Right kidney (tissue), 1 donor: ENCODE data around the gene EPAS1.

Source experiments
- DNase-seq: peaks from one replicate; pipeline ENCODE4 v3.0.0-alpha.2; 2016

EPAS1 gene

DNA sequence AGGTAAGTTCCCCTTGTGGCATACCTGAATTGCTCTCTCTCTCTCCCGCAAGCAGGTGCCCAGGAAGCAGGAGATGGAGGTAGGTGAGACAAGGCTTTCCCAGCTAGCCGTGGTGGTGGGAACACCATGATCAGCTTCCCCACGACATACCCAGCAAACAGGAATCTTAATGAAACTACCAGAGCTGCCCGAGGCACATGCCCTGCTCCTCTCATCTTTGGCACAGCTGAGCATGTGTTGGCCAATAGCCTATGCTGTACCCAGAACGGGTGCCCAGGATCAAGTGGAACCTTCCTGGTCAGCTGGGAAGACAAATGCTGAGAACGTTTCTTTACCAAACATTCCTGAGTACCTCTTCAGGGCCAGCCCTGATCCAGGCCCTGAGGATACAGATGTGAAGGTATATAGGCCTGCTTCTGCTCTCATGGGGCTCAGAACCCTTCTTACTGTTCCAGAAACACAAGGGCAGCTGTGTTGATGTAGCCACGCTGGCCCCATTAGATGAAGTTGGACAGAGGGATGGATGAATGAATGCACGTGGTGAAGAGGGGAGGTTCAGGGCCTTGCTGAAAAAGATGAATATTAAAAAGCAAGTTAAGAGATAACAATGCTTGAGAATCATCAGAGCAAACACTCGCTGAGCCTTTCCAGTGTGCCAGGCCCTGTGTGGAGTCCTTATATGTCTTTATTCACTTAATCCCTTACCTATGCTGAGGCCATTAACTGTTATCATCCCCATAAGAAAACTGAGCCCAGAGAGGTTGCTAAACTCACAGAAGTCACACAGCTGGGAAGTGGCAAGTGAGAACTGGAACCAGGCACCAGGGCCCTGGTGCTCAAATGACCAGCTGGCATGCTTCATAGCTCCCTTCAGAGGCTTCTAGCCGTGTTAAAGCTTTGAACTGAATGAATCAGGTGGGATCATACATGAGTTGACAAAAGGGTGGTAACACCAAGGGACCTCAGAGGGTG lies 113.4 kb downstream of the EPAS1 start:
- no peak for DNase-seq

DNA sequence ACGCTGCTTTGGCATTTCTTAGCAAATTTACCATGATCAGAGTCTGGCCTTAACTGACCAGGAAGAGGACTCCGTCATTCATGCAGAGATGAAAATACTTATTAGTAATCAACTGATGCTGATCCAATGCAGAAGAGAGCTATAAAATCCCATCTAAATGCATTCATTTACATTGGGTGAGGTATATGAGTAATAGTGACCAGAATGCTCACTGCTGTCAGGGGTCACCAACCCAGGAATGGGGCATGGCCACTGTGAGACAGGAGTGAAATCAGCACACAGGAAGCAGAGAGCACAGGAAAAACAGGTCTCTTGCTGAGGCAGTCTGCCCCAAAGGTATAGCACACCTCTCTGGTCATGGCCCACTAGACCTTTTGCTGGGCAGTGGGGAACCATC lies 114.0 kb downstream of the EPAS1 start:
- no peak for DNase-seq

DNA sequence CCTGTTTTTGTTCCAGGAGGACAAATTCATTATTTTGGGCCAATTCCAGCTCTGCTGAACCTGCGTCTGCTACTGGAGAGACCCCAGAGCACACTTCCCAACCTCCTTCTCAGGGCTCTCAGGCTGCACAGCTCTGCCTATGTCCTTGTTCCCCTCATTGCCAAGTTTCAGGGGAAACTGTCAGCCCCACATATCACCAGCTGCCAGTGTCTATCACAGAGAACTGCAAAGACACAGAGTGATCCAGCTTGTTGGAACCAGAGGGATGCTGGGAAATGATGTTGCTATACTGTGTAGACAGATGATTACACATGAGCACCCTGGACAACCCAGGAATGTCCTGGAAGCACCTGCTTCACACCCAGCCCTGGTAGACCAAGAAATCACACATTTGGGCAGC lies 114.8 kb downstream of the EPAS1 start:
- no peak for DNase-seq

DNA sequence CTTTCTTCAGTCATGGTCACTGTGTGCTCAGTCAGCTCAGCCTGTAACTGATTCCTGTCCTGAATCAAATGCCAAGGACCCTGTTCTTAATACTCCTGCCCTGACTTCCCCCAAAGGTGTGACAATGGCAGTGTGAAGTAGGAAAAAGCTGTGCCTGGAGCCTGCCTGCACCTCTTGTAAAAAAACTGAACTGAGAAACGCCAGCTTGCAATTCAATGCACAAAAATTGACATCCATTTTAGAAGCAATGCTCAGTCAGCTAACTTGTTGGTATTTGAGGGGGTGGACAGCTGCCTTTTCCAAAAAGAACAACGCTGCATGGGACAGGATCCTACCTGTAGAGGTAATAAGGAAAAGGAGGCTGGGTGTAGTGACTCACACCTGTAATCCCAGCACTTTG lies 115.9 kb downstream of the EPAS1 start:
- DNase-seq, result no peak

DNA sequence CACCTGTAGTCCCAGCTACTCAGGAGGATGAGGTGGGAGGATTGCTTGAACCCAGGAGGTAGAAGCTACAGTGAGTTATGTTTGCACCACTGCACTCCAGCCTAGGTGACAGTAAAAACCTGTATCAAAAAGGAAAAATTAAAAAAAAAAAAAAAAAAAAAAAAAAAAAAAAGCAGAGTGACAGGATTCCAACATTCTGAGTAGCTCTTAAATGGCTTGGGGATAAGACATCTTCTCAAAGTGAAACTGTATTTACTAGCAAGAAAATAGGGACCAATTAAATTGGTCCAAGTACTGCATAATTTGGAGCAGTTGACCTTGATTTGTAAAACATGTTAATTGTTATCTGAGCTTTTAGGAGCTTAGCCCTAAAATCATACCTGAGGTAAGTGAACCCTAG lies 116.4 kb downstream of the EPAS1 start:
- no peak for DNase-seq

DNA sequence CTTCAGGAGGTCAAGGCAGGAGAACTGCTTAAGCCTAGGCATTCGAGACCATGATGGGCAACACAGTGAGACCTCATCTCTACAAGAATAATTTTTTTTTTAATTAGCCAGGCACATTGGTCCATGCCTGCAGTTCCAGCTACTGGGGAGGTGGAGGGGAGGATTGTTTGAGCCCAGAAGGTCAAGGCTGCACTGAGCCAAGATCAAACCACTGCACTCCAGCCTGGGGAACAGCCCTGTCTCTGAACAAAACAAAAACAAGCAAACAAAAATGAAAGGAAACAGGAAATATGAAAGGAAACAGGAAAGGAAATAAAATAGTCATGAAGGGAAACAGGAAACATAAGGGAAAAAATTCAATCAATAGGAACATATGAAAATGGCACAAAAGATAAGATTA lies 117.5 kb downstream of the EPAS1 start:
- DNase-seq, result no peak

DNA sequence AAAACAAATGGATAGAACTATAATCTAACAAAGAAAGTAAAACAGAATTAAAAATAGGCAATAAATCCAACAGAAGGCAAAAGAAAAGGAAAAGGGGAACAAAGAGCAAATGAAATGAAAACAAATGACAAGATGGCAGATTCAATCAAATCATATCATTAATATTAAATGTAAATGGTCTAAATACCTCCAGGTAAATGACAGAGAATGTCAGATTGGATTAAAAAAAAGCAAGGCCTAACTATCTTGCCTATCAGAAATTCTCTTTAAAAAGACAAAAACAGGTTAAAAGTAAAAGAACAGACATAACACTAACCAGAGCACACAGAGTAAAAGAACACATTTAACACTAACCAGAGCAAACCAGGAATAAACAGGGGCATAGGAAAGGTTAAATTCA lies 119.1 kb downstream of the EPAS1 start:
- DNase-seq, result no peak

DNA sequence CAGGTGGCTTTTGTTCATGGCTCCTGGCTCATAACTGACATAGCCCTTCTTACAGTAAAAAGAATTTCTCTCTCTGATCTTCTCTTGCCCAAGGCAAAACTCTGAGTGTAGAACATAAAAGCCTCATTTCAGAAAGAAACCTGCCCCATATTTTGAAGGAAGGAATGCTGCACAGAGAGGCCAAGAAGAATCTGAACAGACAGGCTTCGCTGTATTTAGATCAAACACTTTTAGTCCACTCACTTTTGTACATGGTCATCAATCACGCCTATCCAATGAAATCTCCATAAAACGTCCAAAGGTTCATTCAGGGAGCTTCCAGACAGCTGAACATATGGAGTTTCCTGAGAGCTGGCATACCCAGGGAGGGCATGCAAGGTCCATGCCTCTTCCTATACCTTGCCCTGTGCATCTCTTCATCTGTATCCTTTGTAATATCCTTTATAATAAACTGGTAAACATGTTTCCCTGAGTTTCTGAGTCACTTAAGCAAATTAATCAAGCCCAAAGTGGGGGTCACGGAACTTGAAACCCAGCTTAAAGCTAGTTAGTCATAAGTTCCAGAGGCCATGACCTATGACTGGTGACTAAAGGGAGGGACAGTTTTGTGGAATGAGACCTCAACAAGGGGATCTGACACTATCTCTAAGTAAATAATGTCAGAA lies 119.7 kb downstream of the EPAS1 start:
- no peak for DNase-seq

DNA sequence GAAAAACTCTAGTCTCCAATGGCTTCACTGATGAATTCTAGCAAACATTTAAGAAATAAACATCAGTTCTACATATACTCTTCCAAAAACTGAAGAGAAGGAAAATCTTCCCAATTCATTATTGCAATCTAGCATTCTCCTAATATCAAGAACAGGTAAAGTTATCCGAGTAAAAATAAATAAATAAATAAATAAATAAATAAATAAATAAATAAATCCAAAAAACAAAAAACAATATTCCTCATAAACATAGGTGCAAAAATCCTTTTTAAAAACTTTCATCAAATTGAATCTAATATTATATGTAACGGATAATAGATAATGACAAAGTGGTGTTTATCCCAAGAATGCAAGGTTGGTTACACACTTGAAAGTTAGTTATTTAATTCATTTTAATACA lies 123.7 kb downstream of the EPAS1 start:
- no peak for DNase-seq

DNA sequence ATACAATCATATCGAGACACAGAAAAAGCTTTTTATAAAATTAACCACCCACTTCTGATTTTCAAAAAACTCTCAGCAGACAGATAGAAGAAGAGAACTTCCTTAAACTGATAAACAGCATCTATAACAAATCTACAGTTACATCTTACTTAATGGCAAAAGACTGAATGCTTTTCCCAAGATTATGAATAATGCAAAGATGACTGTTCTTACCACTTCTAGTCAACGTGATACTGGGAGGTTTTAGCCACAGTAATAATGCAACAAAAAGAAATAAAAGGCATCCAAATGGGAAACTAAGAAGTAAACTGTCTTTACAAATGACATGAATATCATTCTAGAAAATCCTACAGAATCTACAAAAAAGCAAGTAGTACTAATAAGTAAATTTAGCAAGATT lies 124.2 kb downstream of the EPAS1 start:
- DNase-seq, result no peak

DNA sequence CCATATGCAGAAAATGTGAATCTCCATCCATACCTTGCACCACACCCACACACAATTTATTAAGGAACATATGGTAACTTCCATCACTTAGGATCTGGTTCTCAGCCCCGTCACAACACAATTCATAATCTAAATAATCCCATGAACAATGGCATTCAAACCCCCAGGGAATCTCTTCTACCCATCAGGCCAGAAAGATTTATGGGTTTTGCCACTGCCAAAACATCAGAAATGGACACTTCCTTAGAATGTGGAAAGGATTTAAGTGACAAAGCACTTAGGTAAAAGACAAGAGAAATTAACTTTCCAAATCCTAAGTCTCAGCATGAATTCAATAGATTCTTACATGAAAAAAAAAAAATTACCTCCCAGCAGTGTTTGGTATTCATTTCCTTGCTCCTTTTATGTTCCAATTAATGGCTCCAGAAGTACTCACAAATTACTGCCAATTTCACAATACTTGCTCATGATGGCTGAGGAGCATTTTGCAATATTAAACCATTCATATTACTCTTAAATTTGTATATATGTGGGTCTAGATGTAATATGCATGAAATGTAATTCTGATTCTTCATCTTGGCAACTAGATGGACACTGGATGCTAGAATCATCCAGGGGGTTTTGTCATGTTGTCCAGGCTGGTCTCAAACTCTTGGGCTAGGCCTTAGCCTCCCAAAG lies 125.6 kb downstream of the EPAS1 start:
- no peak for DNase-seq

DNA sequence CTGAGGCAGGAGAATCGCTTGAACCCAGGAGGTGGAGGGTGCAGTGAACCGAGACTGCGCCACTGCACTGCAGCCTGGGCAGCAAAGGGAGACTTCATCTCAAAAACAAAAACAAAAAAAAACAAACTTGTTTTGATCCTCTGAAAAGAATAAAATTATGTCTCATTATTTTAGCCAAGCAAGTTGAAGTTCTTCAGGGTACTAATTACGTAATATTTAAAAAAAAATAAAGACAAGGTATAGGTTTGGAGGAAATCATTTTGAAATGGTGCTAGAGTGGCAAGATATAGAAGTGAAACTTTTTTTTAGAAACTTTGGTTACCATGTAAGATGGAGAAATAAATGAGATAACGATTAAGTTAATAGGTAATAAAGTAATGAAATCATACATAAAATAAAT lies 127.7 kb downstream of the EPAS1 start:
- DNase-seq, result no peak

DNA sequence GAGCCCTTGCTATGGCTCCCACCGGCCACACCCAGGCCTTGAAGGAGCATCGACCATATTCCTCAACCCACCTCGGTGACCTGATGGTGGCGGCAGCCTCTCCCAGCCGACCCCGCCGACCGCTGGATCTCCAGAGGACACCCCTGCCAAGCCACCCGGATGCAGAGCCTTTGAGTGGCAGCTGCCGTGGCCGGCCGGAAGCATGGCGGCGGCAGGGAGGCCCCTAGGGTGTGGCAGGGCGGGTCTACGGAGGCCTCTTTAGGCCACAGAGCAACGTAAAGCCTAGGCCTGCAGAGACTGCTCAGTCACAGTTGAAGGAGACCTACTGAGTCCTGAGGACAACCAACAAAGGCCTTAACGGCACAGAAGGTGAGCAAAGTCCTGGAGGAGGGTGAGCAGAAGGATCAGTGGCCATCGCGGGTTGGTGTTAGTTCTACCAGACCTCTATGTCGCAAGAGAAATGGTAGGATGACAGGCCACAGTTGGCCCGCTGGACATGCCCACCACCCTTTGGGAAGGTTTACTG lies 131.8 kb downstream of the EPAS1 start:
- no peak for DNase-seq

DNA sequence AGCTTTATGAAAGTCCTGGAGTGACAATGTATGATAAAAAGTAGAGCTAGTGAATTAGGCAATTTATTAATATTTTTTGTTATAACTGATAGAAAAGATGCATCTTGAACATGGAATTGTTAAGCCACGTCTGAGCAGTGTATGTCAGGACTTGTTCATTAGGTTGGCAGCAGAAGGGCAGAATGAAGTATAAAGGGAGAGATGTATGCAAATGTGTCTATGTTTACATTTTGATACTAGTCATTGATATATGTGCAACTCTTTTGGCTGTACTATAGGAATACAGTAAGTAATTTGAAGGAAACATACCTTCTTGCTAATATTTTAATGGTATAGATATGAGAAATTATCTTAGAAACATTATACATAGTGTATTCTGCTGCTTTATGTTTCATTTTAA lies 133.2 kb downstream of the EPAS1 start:
- DNase-seq, result no peak

DNA sequence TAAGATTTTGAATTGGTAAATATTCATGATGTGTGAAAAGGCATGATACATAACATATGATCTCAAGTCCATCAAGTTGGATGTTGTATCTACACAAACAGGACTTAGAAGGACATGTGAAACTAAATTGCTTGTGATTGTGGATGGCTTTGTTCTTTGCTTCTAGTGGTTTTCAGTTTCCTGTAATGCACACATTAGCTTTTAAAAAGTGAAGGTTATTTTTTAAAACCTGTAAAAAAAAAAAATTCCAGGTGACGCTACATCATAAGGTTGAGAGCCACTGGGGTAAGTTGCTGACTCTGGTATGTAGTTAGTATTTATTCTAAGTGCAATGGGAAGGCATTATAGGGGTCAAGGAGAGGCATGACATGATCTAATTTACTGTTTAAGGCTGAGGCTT lies 133.8 kb downstream of the EPAS1 start:
- no peak for DNase-seq

DNA sequence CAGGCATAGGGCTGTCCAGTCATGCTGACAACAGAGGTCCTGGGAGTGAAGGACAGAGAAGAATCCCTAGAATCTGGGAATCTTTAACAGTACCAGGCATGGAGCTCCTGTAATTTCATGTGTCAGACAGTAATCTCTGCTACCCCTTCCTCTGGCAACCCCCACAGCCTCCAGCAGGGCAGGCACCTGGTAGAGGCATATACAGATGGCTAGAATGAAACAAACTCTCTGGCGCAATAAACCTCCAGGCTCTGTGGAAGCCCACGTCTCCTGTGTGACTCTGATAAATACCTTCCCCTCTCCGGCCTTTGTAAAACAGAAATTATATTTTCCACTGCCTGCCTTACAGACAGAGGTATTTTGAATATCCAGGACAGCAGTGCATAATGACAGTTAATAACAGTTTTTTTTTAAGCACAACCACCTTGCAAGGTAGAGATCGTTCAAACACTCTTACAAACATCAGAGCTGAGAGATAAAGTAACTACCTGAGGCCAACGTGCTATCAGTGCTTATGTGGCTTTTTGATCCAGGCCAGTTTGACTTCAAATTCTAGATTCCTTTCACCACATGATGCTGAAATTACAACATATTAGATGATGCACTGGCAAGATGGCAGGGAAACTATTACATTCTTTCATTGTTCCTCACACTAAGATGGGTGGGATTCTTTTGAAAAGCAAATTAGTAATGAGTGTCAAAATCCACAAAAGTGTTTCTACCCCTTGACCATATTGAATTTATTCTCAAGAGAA lies 134.5 kb downstream of the EPAS1 start:
- no peak for DNase-seq

DNA sequence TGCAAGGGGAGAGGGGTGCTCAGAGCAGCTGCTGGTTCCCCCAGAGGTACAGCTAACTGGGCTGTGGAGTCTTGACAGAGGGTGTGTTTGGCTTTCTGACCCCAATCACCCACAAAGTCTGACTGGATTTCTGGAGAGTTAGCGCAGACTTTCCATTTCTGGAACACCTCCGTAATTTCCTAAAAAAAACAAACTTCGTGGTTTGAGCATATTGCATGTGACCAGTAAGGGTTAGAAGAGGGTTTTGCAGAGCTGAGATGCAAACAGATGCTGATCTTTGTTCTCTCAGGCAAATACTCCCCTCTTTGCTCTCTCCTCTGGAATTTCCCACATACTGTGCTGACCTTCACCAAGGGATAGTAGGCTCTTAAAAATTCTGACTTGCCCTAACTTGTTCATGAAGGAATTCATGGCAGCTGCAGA lies 137.7 kb downstream of the EPAS1 start:
- DNase-seq, result no peak

DNA sequence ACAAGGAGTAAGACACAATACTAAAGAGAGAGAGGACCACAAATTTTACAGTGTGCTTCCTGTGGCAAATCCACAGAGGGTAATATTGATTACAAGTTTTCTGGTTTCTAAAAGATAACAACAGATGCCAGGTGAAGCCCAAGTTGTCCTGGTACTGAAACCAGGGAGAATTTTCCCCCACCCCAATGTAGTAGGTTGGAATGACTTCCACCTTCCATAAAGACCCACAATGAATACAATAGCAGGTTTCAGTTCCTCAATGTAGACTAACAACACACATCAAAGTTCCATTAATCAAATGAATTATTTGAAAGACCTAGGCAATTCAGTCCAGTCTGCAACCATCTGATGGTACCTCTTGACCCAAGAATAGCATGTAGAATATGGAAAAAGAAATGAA lies 138.1 kb downstream of the EPAS1 start:
- DNase-seq, result no peak

DNA sequence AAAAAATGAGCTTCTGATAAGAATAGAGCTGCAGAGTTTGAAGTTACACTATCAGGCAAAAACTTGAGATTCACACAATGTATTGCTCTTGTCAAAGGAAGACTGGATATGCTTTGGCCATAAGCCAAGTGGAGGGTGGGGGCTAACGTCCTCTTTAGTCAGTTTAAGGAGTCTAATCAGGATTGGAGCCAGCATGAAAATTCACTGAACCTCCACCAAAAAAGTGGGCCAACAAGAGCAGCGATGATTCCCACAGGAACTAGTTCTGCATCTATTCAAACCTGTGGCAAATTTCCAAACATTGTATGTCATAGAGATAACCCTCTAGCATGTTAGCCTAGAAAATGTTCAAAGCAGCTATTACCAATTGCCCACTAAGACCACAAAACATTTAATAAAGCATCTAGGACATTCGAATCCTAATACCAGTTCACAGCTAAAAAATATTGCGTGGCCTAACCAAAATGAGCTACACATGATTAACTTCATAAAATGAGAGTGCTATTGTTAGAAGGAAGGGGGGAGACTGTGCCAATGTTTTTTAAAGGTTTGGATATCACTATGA lies 138.7 kb downstream of the EPAS1 start:
- no peak for DNase-seq
